Muscle layer of colon (tissue), 2 donors: ENCODE results near the gene SLC5A3.

ENCODE experiments used
- H3K27ac ChIP-seq: one replicate; pipeline ENCODE4 v1.7.0; 2013; ENCODE audit warnings: low read depth, mild to moderate bottlenecking, low read length, moderate library complexity
- H3K27me3 ChIP-seq, 2 donors: one replicate each; pipeline ENCODE4 v1.7.0; 2013; ENCODE audit warnings: low read length in 2 of 2, mild to moderate bottlenecking in 2 of 2; ENCODE audit not compliant: insufficient read depth in 2 of 2, control insufficient read depth in 1 of 2
- H3K36me3 ChIP-seq: one replicate; pipeline ENCODE4 v1.7.0; 2013; ENCODE audit warnings: mild to moderate bottlenecking, low read length; ENCODE audit not compliant: insufficient read depth
- H3K4me1 ChIP-seq: one replicate; pipeline ENCODE4 v1.7.0; 2013; ENCODE audit warnings: mild to moderate bottlenecking, low read length; ENCODE audit not compliant: insufficient read depth
- H3K4me3 ChIP-seq, 2 donors: one replicate each; pipeline ENCODE4 v1.7.0; 2013; ENCODE audit warnings: low read length in 2 of 2, low read depth in 1 of 2, mild to moderate bottlenecking in 1 of 2, moderate library complexity in 1 of 2
- H3K9ac ChIP-seq: one replicate; pipeline ENCODE4 v1.7.0; 2013; ENCODE audit warnings: low read length
- H3K9me3 ChIP-seq: one replicate; pipeline ENCODE4 v1.7.0; 2013; ENCODE audit warnings: mild to moderate bottlenecking, low read length
- donor health status: abdominal sarcoma.
- donor health status: Adenocarcinoma of cecum.

The SLC5A3 gene

DNA sequence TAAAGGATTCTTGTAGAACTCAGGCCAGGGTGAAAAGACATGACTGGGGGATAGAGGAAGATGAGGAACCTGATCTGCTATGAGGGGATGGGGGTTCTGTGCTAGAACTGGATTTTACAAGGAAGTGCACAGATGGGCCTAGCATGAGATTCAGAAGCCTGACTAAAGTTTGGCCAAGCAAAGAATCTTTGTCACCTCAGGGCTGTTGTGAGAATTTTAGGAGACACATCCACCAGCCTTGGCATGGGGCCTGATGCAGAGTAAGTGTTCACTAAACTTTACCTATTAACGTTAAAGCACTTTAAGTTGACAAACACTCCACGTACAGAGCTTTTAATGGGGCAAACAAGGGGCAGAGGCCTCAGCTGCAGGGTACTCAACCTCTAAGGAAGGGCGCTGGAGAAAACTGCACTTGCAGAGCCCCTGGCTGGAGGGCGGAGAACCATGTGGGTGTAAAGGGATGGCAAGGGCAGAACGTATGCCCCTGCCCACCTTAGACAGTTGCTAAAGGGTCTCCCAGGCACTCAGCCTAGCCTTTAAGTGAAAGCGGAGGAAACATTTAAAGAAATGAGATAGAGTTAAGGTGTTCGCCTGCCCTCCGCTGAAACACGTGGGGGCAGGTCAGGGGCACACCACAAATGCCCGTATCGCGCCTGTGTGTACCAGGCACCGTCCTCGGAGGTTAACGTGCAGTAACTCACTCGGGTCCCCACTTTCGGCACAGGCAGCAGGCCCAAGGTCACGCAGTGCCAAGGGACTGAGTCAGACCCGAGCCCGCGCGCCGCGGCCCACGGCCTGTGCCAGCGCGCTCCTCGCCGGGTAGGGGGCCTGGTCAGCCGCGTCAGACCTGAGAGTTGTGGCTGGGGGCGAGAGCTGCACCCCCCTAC lies 990 bp upstream of the SLC5A3 start:
- no peak overlapping the region for H3K9ac ChIP-seq
- H3K4me3 ChIP-seq: peak overlapping the region; percentile 36 to 45
- peaks cover 27% of the 10 kb centered on the region for H3K4me1 ChIP-seq
- H3K27me3 ChIP-seq: no peaks in the 10 kb centered on the region
- H3K27ac ChIP-seq: peak overlapping the region; percentile 39
- H3K36me3 ChIP-seq: no peaks in the 10 kb centered on the region
- H3K9me3 ChIP-seq: no peaks in the 10 kb centered on the region

GRCh38 chr21:34073749-34074282 lies 438 bp downstream of the SLC5A3 start:
- H3K9ac ChIP-seq: peak overlapping the region; percentile 89
- H3K4me3 ChIP-seq: peak overlapping the region; percentile 57 to 83
- no peaks in the 10 kb centered on the region for H3K36me3 ChIP-seq
- H3K4me1 ChIP-seq: peaks cover 35% of the 10 kb centered on the region
- H3K27ac ChIP-seq: peak overlapping the region; percentile 86
- no peaks in the 10 kb centered on the region for H3K27me3 ChIP-seq
- no peaks in the 10 kb centered on the region for H3K9me3 ChIP-seq

GRCh38 chr21:34074283-34075090 lies 1.1 kb downstream of the SLC5A3 start:
- Histone ChIP-seq H3K27ac (peak overlapping the region; percentile 50), H3K4me3 (peak overlapping the region; percentile 18 to 83), H3K36me3 (no peaks in the 10 kb centered on the region), H3K9me3 (no peaks in the 10 kb centered on the region), H3K27me3 (no peaks in the 10 kb centered on the region), H3K4me1 (peaks cover 39% of the 10 kb centered on the region), H3K9ac (peak overlapping the region; percentile 89)

DNA sequence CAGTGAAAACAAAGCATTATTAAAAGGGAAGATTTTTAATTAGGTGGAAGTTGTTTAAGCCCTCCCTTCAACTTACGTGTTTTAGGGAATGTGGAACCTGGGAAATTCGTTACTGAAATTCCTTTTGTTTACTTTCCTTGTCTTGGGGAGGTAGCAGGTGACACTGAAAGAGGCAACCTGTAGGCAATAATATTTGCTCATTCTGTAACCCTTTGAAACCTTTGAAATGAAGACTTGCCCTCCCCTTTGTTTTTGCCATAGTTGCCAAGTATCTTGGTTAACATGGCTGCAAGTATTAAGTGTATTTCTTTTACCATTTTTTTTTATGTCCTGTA lies 1.7 kb downstream of the SLC5A3 start:
- H3K9ac ChIP-seq: peak overlapping the region; percentile 89
- H3K4me1 ChIP-seq: peaks cover 44% of the 10 kb centered on the region
- peak overlapping the region; percentile 50 for H3K27ac ChIP-seq
- no peaks in the 10 kb centered on the region for H3K36me3 ChIP-seq
- H3K9me3 ChIP-seq: no peaks in the 10 kb centered on the region
- H3K27me3 ChIP-seq: no peaks in the 10 kb centered on the region
- H3K4me3 ChIP-seq: peak overlapping the region; percentile 18 to 83

DNA sequence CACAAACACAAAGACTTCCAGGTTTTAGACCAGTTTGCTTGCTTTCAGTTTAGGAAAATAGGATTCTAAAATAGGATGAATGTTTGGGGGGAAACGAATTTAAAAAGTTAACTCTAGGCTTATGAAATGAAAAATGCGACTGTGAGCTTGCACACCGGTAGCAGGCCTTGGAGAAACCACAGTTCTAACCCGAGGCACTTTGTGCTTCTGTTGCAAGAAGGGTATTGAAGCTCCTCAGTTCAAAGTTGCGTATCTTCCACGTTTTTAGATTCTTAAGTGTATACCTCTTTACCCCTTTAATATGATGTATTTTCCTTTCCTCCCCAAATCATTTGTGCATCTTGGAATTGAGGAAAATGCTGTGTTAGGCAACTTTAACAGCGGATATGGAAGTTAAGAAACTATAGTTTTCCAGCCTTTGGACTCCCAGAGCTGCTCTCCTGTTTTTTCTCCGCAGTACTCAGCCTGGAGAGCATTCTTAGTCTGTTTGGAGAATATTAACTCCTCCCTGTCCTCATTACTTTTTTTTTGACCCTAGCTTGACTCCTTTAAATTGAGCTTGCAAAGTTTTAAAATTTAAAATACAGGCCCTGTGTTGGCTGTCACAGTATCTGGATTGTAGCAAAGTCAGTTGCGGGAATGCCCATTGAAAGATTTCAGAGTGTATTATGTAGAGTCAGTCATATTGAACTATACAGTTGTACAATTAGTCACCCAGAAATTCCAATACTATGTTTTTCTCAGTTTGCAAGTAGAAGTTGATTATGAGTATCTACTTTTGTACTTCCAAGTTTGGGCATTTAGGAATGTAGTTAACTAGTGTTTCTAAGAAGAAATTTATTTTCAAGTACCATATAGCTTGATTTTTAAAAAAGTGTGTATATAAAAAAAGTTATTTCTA lies 2.6 kb downstream of the SLC5A3 start:
- Histone ChIP-seq H3K27ac (peak overlapping the region; percentile 10), H3K9ac (no peak overlapping the region), H3K9me3 (no peaks in the 10 kb centered on the region), H3K27me3 (no peaks in the 10 kb centered on the region), H3K36me3 (no peaks in the 10 kb centered on the region), H3K4me1 (peaks cover 53% of the 10 kb centered on the region), H3K4me3 (peak overlapping the region; percentile 25 to 83)

DNA sequence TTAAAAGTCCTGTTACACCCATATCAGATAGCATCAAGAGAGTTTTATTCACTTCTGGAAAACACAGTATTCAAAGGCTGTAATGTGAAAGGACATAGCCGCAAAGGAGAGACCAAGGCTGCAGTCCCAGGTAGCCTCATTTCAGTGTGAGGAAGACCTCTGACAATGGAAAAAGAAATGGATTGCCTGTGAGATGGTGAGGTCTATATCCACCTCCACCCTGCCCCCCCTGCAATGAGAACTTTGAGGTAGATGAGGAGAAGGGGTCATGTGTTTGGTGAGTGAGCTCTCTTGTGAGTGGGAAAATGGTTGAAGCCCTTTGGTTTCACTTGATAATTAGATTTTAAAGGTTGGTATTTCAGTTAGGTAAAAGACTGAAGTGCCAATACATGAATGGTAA lies 3.5 kb downstream of the SLC5A3 start:
- no peak overlapping the region for H3K4me3 ChIP-seq
- peaks cover 59% of the 10 kb centered on the region for H3K4me1 ChIP-seq
- no peak overlapping the region for H3K27ac ChIP-seq

DNA sequence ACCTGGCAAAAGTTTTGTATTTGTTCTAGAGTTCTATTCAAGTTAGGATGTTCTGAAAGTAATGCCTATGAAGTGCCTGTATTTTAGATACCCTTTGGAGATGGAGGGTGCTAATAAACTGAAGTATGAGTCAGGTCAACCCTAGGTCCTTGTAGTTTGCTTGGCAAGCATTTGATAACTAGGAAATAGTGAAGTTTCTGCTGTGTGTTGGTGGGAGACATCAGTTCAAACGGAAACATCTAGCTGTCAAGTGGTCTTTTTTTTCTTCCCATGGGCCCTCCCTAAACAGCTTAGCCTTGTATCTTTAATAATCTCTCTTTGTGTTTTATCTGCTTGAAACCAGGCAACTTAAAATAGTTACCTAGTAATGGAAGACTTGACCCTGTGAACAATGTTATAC lies 4.5 kb downstream of the SLC5A3 start:
- H3K9me3 ChIP-seq: no peaks in the 10 kb centered on the region
- H3K9ac ChIP-seq: no peak overlapping the region
- no peaks in the 10 kb centered on the region for H3K27me3 ChIP-seq
- peaks cover 3% of the 10 kb centered on the region for H3K36me3 ChIP-seq
- H3K27ac ChIP-seq: no peak overlapping the region
- no peak overlapping the region for H3K4me3 ChIP-seq
- H3K4me1 ChIP-seq: peaks cover 58% of the 10 kb centered on the region

More for the DNA sequence above, 3.5 kb downstream of the SLC5A3 start:
- H3K9ac ChIP-seq: no peak overlapping the region
- no peaks in the 10 kb centered on the region for H3K27me3 ChIP-seq
- no peaks in the 10 kb centered on the region for H3K9me3 ChIP-seq
- H3K36me3 ChIP-seq: no peaks in the 10 kb centered on the region

DNA sequence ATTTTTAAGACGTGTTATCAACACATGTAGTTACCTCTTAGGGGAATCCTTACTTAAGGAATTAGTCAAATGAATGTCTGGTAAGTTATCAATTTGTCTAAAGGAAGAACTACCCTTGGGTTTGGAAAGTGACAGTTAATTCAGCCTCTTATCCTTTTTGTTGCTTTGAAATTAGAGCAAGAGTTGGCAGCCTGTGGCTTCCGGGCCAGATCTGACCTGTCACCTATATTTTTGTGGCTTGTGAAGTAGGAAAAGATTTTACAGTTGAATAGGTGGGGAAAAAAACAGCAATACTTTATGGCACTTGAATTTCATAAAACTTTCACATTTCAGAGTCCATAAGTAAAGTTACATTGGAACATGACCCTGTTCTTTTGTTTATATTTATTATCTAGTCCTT lies 5.5 kb downstream of the SLC5A3 start:
- Histone ChIP-seq H3K27ac (no peak overlapping the region), H3K9me3 (no peaks in the 10 kb centered on the region), H3K27me3 (no peaks in the 10 kb centered on the region), H3K36me3 (peaks cover 3% of the 10 kb centered on the region), H3K4me1 (peaks cover 65% of the 10 kb centered on the region), H3K4me3 (no peak overlapping the region), H3K9ac (no peak overlapping the region)

GRCh38 chr21:34080710-34081109 lies 7.3 kb downstream of the SLC5A3 start:
- Histone ChIP-seq H3K4me1 (peaks cover 63% of the 10 kb centered on the region), H3K36me3 (peaks cover 3% of the 10 kb centered on the region), H3K9me3 (no peaks in the 10 kb centered on the region), H3K27ac (no peak overlapping the region), H3K4me3 (no peak overlapping the region), H3K27me3 (no peaks in the 10 kb centered on the region), H3K9ac (no peak overlapping the region)

- H3K4me3 ChIP-seq: no peak overlapping the region
- peaks cover 64% of the 10 kb centered on the region for H3K4me1 ChIP-seq
- H3K9ac ChIP-seq: no peak overlapping the region
- H3K9me3 ChIP-seq: no peaks in the 10 kb centered on the region
- H3K27ac ChIP-seq: no peak overlapping the region
- peaks cover 3% of the 10 kb centered on the region for H3K36me3 ChIP-seq
- H3K27me3 ChIP-seq: no peaks in the 10 kb centered on the region
Measured at GRCh38 chr21:34082769-34083168, 9.4 kb downstream of the SLC5A3 start.

DNA sequence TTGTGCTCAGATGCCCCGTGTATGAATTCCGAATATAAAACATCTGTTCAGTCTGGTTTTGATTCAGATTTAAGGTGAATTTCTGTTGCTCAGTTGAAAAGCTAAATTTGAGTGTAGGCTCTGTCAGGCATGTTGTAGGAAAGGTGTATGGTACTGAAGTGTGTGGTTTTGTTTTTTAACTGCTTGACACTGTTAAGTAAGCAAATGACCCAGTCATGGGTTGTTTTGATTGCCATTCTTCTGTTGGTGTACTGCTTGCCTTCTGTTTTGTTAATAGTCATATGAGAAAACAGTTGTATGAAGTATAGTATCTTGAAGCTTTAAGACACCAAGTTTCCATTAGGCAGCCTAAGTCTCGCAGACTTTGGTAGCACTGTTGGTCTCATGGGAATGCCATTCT lies 10.0 kb downstream of the SLC5A3 start:
- H3K27me3 ChIP-seq: no peaks in the 10 kb centered on the region
- no peak overlapping the region for H3K27ac ChIP-seq
- no peak overlapping the region for H3K9ac ChIP-seq
- H3K9me3 ChIP-seq: no peaks in the 10 kb centered on the region
- H3K36me3 ChIP-seq: peaks cover 3% of the 10 kb centered on the region
- peaks cover 58% of the 10 kb centered on the region for H3K4me1 ChIP-seq
- H3K4me3 ChIP-seq: no peak overlapping the region
